Measurements from ENCODE around the gene CSMD2.
A peak's percentile ranks its signal among the peaks of the same experiment; 100 is the strongest.

The CSMD2 gene

GRCh38 chr1:33488624-33489023, 676.4 kb downstream of the CSMD2 start:
- no peak for DNase-seq (ENCODE audit: low spot score)

- DNase-seq (ENCODE audit: low spot score): no peak
These were observed 682.6 kb downstream of the CSMD2 start for GRCh38 chr1:33482412-33482811.

- DNase-seq (ENCODE audit: low spot score): no peak
These were observed 687.6 kb downstream of the CSMD2 start for GRCh38 chr1:33477451-33477850.

GRCh38 chr1:33473900-33474299, 691.1 kb downstream of the CSMD2 start:
- DNase-seq (ENCODE audit: low spot score): no peak

- DNase-seq (ENCODE audit: low spot score): peak; percentile 78
These were observed 692.6 kb downstream of the CSMD2 start, which contains the start of gene ZSCAN20 for GRCh38 chr1:33472269-33472980. Gene ZSCAN20 (plus strand): TSS chr1:33472645. CDS start chr1:33479289, 6,644 bp downstream.

- no peak for DNase-seq (ENCODE audit: low spot score)
These were observed 693.6 kb downstream of the CSMD2 start for GRCh38 chr1:33471416-33471815.

- peak; percentile 24 for DNase-seq (ENCODE audit: low spot score)
These were observed 694.5 kb downstream of the CSMD2 start for GRCh38 chr1:33470495-33471012.

GRCh38 chr1:33469691-33470090, 695.3 kb downstream of the CSMD2 start:
- no peak for DNase-seq (ENCODE audit: low spot score)

- DNase-seq (ENCODE audit: low spot score): no peak
These were observed 696.1 kb downstream of the CSMD2 start for GRCh38 chr1:33468967-33469366.

- DNase-seq (ENCODE audit: low spot score): no peak
These were observed 696.5 kb downstream of the CSMD2 start for GRCh38 chr1:33468531-33468930.

GRCh38 chr1:33468011-33468410, 697.0 kb downstream of the CSMD2 start:
- DNase-seq (ENCODE audit: low spot score): no peak

GRCh38 chr1:33466159-33466558, 698.9 kb downstream of the CSMD2 start:
- DNase-seq (ENCODE audit: low spot score): no peak

- DNase-seq (ENCODE audit: low spot score): no peak
These were observed 699.7 kb downstream of the CSMD2 start for GRCh38 chr1:33465316-33465715.

- no peak for DNase-seq (ENCODE audit: low spot score)
These were observed 700.5 kb downstream of the CSMD2 start for GRCh38 chr1:33464552-33464951.
